Mesenchymal stem cell (in vitro differentiated cells and primary cell): ENCODE measurements around the gene DDAH1.

Source experiments
- DNase-seq: peaks from one replicate; pipeline ENCODE4 v3.0.0-alpha.2; 2013
- H2AFZ ChIP-seq: one replicate; pipeline ENCODE4 v1.6.1; 2013; ENCODE audit warnings: low read depth, mild to moderate bottlenecking, control low read depth, inconsistent platforms, low read length, moderate library complexity
- H2AK5ac ChIP-seq: 2 replicates; pipeline ENCODE4 v1.6.1; 2013; ENCODE audit warnings: low read length, moderate library complexity, mild to moderate bottlenecking, inconsistent platforms; ENCODE audit not compliant: severe bottlenecking
- H2BK120ac ChIP-seq: one replicate; pipeline ENCODE4 v1.6.1; 2013; ENCODE audit warnings: low read depth, mild to moderate bottlenecking, inconsistent platforms, low read length, moderate library complexity
- H2BK12ac ChIP-seq, 2 experiments: one replicate each; pipeline ENCODE4 v1.6.1; 2013; ENCODE audit warnings: inconsistent platforms in 2 of 2, low read length in 2 of 2, mild to moderate bottlenecking in 2 of 2, moderate library complexity in 2 of 2, control low read depth in 1 of 2
- H2BK15ac ChIP-seq: one replicate; pipeline ENCODE4 v1.6.1; 2013; ENCODE audit warnings: mild to moderate bottlenecking, low read depth, inconsistent platforms; ENCODE audit not compliant: poor library complexity, severe bottlenecking
- H2BK5ac ChIP-seq: 2 replicates; pipeline ENCODE4 v1.6.1; 2013; ENCODE audit warnings: low read depth, mild to moderate bottlenecking, low read length, control low read depth, inconsistent platforms; ENCODE audit not compliant: poor library complexity, severe bottlenecking
- H3K14ac ChIP-seq, 2 experiments: one replicate each; pipeline ENCODE4 v1.6.1; 2013; ENCODE audit warnings: inconsistent platforms in 2 of 2, low read length in 2 of 2, control low read depth in 1 of 2, mild to moderate bottlenecking in 1 of 2, moderate library complexity in 1 of 2
- H3K18ac ChIP-seq, 2 experiments: one replicate each; pipeline ENCODE4 v1.6.1; 2013; ENCODE audit warnings: inconsistent platforms in 2 of 2, low read length in 2 of 2, control low read depth in 1 of 2, low read depth in 1 of 2, mild to moderate bottlenecking in 1 of 2
- H3K23ac ChIP-seq, 2 experiments: one replicate each; pipeline ENCODE4 v1.6.1; 2013; ENCODE audit warnings: inconsistent platforms in 2 of 2, low read length in 2 of 2, mild to moderate bottlenecking in 2 of 2, moderate library complexity in 2 of 2, control low read depth in 1 of 2
- H3K27ac ChIP-seq: 2 replicates; pipeline ENCODE4 v1.5.1; 2013; ENCODE audit warnings: mild to moderate bottlenecking, moderate library complexity, low read length, control low read depth, inconsistent platforms; ENCODE audit not compliant: poor library complexity, severe bottlenecking
- H3K27me3 ChIP-seq, 2 experiments: 2 replicates each; pipeline versions ENCODE4 v1.6.1 to v1.7.0; 2013; ENCODE audit warnings: low read length in 2 of 2, mild to moderate bottlenecking in 2 of 2, moderate library complexity in 2 of 2, control low read depth in 1 of 2, inconsistent platforms in 1 of 2; ENCODE audit not compliant: control insufficient read depth in 1 of 2, insufficient read depth in 1 of 2
- H3K36me3 ChIP-seq, 2 experiments: 2 replicates each; pipeline versions ENCODE4 v1.6.1 to v1.7.0; 2013; ENCODE audit warnings: low read length in 2 of 2, control low read depth in 1 of 2, inconsistent platforms in 1 of 2, low read depth in 1 of 2, mild to moderate bottlenecking in 1 of 2; ENCODE audit not compliant: insufficient read depth in 2 of 2, control insufficient read depth in 1 of 2
- H3K4ac ChIP-seq, 2 experiments: one replicate each; pipeline ENCODE4 v1.6.1; 2013; ENCODE audit warnings: inconsistent platforms in 2 of 2, low read length in 2 of 2, mild to moderate bottlenecking in 2 of 2, moderate library complexity in 2 of 2, control low read depth in 1 of 2, low read depth in 1 of 2
- H3K4me1 ChIP-seq: 2 replicates; pipeline ENCODE4 v1.6.1; 2013; ENCODE audit warnings: low read depth, low read length, control low read depth; ENCODE audit not compliant: control insufficient read depth, insufficient read depth
- H3K4me2 ChIP-seq: 2 replicates; pipeline ENCODE4 v1.6.1; 2013; ENCODE audit warnings: low read length, mild to moderate bottlenecking, inconsistent platforms; ENCODE audit not compliant: poor library complexity, severe bottlenecking
- H3K4me3 ChIP-seq, 2 experiments: 2 replicates each; pipeline versions ENCODE4 v1.5.1 to v1.7.0; 2013; ENCODE audit warnings: low read length in 2 of 2, mild to moderate bottlenecking in 2 of 2, control low read depth in 1 of 2, low read depth in 1 of 2; ENCODE audit not compliant: insufficient read depth in 1 of 2
- H3K79me1 ChIP-seq: replicated peaks from 2 replicates; pipeline ENCODE4 v1.6.1; 2013; ENCODE audit warnings: mild to moderate bottlenecking, control low read depth, low read length, inconsistent platforms; ENCODE audit not compliant: poor library complexity, severe bottlenecking
- H3K9ac ChIP-seq: 2 replicates; pipeline ENCODE4 v1.7.0; 2013; ENCODE audit warnings: mild to moderate bottlenecking, low read length, moderate library complexity
- H3K9me3 ChIP-seq: 2 replicates; pipeline ENCODE4 v1.7.0; 2013; ENCODE audit warnings: mild to moderate bottlenecking, low read length; ENCODE audit not compliant: control insufficient read depth
- H4K8ac ChIP-seq: one replicate; pipeline ENCODE4 v1.6.1; 2013; ENCODE audit warnings: inconsistent platforms, mild to moderate bottlenecking, low read length, moderate library complexity
- H4K91ac ChIP-seq: one replicate; pipeline ENCODE4 v1.6.1; 2013; ENCODE audit warnings: mild to moderate bottlenecking, low read length, inconsistent platforms
- WGBS: methylation state at CpG from one replicate; pipeline ENCODE4 v1.1.7; 2013; ENCODE audit warnings: mixed read lengths; 5-methylcytosine and 5-hydroxymethylcytosine counted together

DDAH1 gene

GRCh38 chr1:85307987-85308832 is 156.7 kb downstream of the DDAH1 start:
- peak overlapping the region; percentile 12 for H2BK15ac ChIP-seq
- H3K36me3 ChIP-seq, result no peaks in the 10 kb centered on the region
- H3K9ac ChIP-seq, result peak overlapping the region; percentile 72
- H3K4ac ChIP-seq, result peak overlapping the region in 1 of 2 experiments; percentile 29
- H3K27ac ChIP-seq, result no peak overlapping the region
- no peaks in the 10 kb centered on the region for H3K79me1 ChIP-seq
- no peak overlapping the region for H4K91ac ChIP-seq
- peak overlapping the region; percentile 83 for H4K8ac ChIP-seq
- H3K9me3 ChIP-seq, result no peaks in the 10 kb centered on the region
- H3K23ac ChIP-seq, result no peak overlapping the region
- no peak overlapping the region for H2AFZ ChIP-seq
- H3K27me3 ChIP-seq, result no peaks in the 10 kb centered on the region
- peak; percentile 87 for DNase-seq
- peak overlapping the region; percentile 98 for H2AK5ac ChIP-seq
- peak overlapping the region in 1 of 2 experiments; percentile 2 for H3K4me3 ChIP-seq
- 22% methylated on average over 27 of the region's 27 CpGs for WGBS
- peak overlapping the region in 1 of 2 experiments; percentile 52 for H3K18ac ChIP-seq
- no peak overlapping the region for H3K4me2 ChIP-seq
- peak overlapping the region; percentile 16 to 69 for H2BK12ac ChIP-seq
- peak overlapping the region; percentile 56 for H2BK120ac ChIP-seq
- peaks cover 7% of the 10 kb centered on the region for H3K4me1 ChIP-seq
- H3K14ac ChIP-seq, result no peak overlapping the region
- H2BK5ac ChIP-seq, result no peak overlapping the region

DNA sequence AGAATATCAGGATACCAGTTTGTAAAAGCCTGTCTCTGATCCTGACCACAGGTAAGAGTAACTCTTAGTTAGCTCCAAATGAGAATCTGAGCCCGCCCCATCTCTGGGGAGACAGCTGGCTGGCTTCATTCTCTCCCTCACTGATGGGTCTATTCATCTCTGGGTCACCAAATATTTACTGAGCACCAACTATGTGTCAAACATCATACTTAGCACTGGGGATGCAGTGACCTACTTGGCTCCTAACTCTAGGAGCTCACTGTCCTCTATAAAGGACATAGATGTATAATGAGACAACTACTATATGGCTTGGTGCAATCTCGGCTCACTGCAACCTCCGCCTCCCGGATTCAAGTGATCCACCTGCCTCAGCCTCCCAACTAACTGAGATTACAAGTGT is 158.7 kb downstream of the DDAH1 start:
- Histone ChIP-seq H3K18ac (no peak overlapping the region), H2BK12ac (no peak overlapping the region), H3K4ac (no peak overlapping the region), H3K23ac (no peak overlapping the region), H2AFZ (no peak overlapping the region), H4K91ac (no peak overlapping the region), H3K4me3 (no peak overlapping the region), H2AK5ac (no peak overlapping the region), H3K14ac (no peak overlapping the region), H3K9ac (no peak overlapping the region), H2BK5ac (no peak overlapping the region), H2BK120ac (no peak overlapping the region), H2BK15ac (no peak overlapping the region), H3K36me3 (no peaks in the 10 kb centered on the region), H4K8ac (no peak overlapping the region), H3K4me2 (no peak overlapping the region), H3K27me3 (no peaks in the 10 kb centered on the region), H3K27ac (no peak overlapping the region), H3K79me1 (no peaks in the 10 kb centered on the region), H3K9me3 (no peaks in the 10 kb centered on the region), H3K4me1 (peaks cover 6% of the 10 kb centered on the region)
- 95% methylated on average over 4 of the region's 4 CpGs for WGBS
- no peak for DNase-seq

- no peak overlapping the region for H2BK15ac ChIP-seq
- H4K8ac ChIP-seq, result no peak overlapping the region
- no peak overlapping the region for H2AK5ac ChIP-seq
- DNase-seq, result no peak
- no peak overlapping the region for H3K4me3 ChIP-seq
- no peak overlapping the region for H2BK120ac ChIP-seq
- no peak overlapping the region for H2BK12ac ChIP-seq
- no peak overlapping the region for H3K14ac ChIP-seq
- no peak overlapping the region for H3K4ac ChIP-seq
- H3K9ac ChIP-seq, result no peak overlapping the region
- no peak overlapping the region for H3K23ac ChIP-seq
- no peak overlapping the region for H2BK5ac ChIP-seq
- no peak overlapping the region for H4K91ac ChIP-seq
- H3K9me3 ChIP-seq, result no peaks in the 10 kb centered on the region
- H3K27ac ChIP-seq, result no peak overlapping the region
- no peaks in the 10 kb centered on the region for H3K79me1 ChIP-seq
- no peaks in the 10 kb centered on the region for H3K27me3 ChIP-seq
- no peaks in the 10 kb centered on the region for H3K36me3 ChIP-seq
- peaks cover 8% of the 10 kb centered on the region for H3K4me1 ChIP-seq
- 93% methylated on average over 3 of the region's 4 CpGs for WGBS
- no peak overlapping the region for H3K4me2 ChIP-seq
- no peak overlapping the region for H3K18ac ChIP-seq
- H2AFZ ChIP-seq, result no peak overlapping the region
Measured at GRCh38 chr1:85303440-85304162, 161.4 kb downstream of the DDAH1 start.

DNA sequence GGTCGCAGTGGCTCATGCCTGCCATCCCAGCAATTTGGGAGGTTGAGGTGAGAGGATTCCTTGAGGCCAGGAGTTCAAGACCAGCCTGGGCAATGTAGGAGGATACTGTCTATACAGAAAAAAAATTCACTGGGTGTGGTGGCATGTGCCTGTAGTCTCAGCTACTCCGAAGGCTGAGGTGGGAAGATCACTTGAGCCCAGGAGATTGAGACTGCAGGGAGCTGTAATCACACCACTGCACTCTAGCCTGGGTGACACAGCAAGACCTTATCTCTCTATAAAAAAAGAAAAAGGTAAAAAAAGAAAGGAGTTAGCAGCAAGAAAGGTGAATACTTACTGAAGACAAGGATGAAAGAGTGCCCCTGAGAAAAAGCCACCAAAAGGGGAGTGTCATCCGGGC is 164.8 kb downstream of the DDAH1 start:
- Histone ChIP-seq H3K4me2 (no peak overlapping the region), H2BK120ac (no peak overlapping the region), H3K27ac (no peak overlapping the region), H2BK15ac (no peak overlapping the region), H3K9ac (no peak overlapping the region), H2BK5ac (no peak overlapping the region), H3K27me3 (no peaks in the 10 kb centered on the region), H3K14ac (no peak overlapping the region), H3K79me1 (no peaks in the 10 kb centered on the region), H2AK5ac (peak overlapping the region; percentile 64), H3K4me1 (peaks cover 16% of the 10 kb centered on the region), H3K36me3 (no peaks in the 10 kb centered on the region), H3K4ac (no peak overlapping the region), H4K91ac (no peak overlapping the region), H2AFZ (no peak overlapping the region), H4K8ac (no peak overlapping the region), H2BK12ac (no peak overlapping the region), H3K9me3 (no peaks in the 10 kb centered on the region), H3K4me3 (no peak overlapping the region), H3K18ac (no peak overlapping the region), H3K23ac (no peak overlapping the region)
- no peak for DNase-seq
- 75% methylated on average over 3 of the region's 3 CpGs for WGBS
